Motor neuron (in vitro differentiated cells): ENCODE measurements around the gene EEF1AKMT3. TPM values are rescaled to one million over a fixed set of nuclear protein-coding genes. Genes with fewer than 3 reads are reported as not detected.

Experiments used
- ATAC-seq, 8 experiments: fragments of 200-7000 bp; cut with Tn5 transposase; replicated peaks in 6 of 8; 2 replicates each; pipeline ENCODE4 v1.8.0; 2021; ENCODE audit warnings: mild to moderate bottlenecking in 8 of 8, moderate library complexity in 8 of 8
- H3K27ac ChIP-seq, 2 donors: fragments of 250-450 bp; sonication (Bioruptor Pico); 2 replicates each; pipeline ENCODE4 v1.9.0; 2021; ENCODE audit warnings: antibody characterized with exemption in 2 of 2, mild to moderate bottlenecking in 2 of 2, moderate library complexity in 1 of 2
- H3K4me1 ChIP-seq, 2 donors: fragments of 250-450 bp; sonication (Bioruptor Pico); replicated peaks in 1 of 2; 2 replicates each; pipeline ENCODE4 v1.6.1; 2021; ENCODE audit warnings: antibody characterized with exemption in 2 of 2, mild to moderate bottlenecking in 2 of 2, moderate library complexity in 1 of 2
- H3K4me3 ChIP-seq, 5 donors: fragments of 250-450 bp; sonication (Bioruptor Pico); 2 replicates each; pipeline ENCODE4 v1.9.0; 2021; ENCODE audit warnings: antibody characterized with exemption in 5 of 5, mild to moderate bottlenecking in 5 of 5, moderate library complexity in 4 of 5
- WGBS, 10 experiments: fragments of 450-650 bp; shearing (Covaris generic); methylation state at CpG; one replicate each; pipeline ENCODE4 v1.0.0; 2022; 5-methylcytosine and 5-hydroxymethylcytosine counted together
- in situ Hi-C, 9 experiments: fragments of 400-800 bp; cut with MboI; loops; one replicate each; pipeline ENCODE4 v1.15.0; 2021; ENCODE audit warnings: low sequenced_read_pairs in 9 of 9, low pct_unique_long_range_greater_than_20kb in 2 of 9; ENCODE audit not compliant: unreplicated experiment in 9 of 9
- total RNA-seq, 8 experiments: library from RNA; unstranded; fragments of 300-600 nt; gene quantifications; 2 replicates each; pipeline versions ENCODE4 v1.2.3 to v1.2.4, GENCODE V29; 2022

Gene EEF1AKMT3
- total RNA-seq, 8 experiments from 2014 or later = 1.5 to 15.0 (median 6.6) TPM

DNA sequence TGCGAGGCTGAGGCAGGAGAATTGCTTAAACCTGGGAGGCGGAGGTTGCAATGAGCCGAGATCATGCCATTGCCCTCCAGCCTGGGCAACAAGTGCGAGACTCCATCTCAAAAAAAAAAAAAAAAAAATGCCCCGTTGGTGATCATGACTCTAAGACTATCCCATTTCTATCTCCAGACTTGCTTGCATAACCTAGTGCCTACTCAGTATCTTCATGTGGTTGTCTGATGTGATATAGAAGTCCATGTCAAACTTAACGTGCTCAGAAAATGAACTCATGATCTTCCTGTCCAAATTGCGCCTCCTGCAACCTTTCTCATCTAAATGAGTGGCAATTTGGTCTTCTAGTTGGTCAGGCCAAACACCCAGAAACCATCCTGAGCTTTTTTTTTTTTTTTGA, 5.5 kb downstream of the EEF1AKMT3 start:
- no peak overlapping the region for H3K4me3 ChIP-seq
- 67 to 100% (median 88%) methylated on average over 1 to 4 of the region's 7 CpGs; no CpG with 5 or more reads in 4 of the 10 experiments for WGBS, 10 experiments
- no peak for ATAC-seq

DNA sequence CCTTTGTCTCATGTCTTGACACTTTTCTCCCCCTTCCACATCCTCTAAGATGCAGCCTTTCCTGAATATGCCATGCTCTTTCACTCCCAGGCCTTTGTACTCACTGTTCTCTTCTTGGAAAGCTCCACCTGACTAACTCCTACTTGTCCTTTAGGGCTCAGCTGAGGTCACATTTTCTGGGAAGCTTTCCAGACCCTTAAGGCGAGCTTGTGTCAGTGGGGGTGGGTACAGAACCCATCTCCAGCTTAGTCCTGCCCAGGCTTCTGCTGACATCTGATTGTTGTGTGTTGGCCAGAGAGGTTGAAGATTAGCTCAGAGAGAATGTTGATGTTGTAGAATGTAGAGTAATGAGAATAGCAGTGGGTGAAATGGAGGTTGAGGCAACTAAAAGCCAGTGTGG, 7.3 kb downstream of the EEF1AKMT3 start:
- H3K4me1 ChIP-seq = peaks cover 4 to 9% of the 10 kb centered on the region in 2 donors
- H3K4me3 ChIP-seq = no peak overlapping the region
- 0 to 100% (median 59%) methylated on average over 1 of the region's 1 CpG; no CpG with 5 or more reads in 4 of the 10 experiments for WGBS, 10 experiments
- no peak for ATAC-seq
- H3K27ac ChIP-seq = no peak overlapping the region
- in situ Hi-C loops = no loop called here

More for the DNA sequence above, 5.5 kb downstream of the EEF1AKMT3 start:
- Histone ChIP-seq H3K27ac (no peak overlapping the region), H3K4me1 (peaks cover 6% of the 10 kb centered on the region in 2 donors)
- in situ Hi-C loops = no loop called here

DNA sequence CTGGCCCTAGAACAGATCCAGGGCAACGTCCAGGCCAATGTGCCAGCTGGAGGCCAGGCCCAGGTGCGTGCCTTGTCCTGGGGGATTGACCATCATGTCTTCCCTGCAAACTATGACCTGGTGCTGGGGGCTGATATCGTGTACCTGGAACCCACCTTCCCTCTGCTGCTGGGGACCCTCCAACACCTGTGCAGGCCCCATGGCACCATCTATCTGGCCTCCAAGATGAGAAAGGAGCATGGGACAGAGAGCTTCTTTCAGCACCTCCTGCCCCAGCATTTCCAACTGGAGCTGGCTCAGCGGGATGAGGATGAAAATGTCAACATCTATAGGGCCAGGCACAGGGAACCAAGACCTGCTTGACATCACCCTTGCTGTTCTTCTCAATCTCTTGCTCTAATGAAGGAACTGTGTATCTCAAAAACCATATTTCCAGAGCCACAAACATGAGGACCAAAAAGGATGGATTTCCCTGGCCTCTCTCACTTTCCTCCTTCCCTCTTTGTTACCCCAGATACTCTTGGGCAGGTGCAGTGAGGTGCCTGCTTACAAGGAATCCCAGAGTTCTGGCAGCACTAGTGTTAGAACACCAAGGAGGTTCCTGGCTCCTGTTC, 8.0 kb downstream of the EEF1AKMT3 start:
- in situ Hi-C loops = no loop called here
- ATAC-seq = no peak
- Histone ChIP-seq H3K27ac (no peak overlapping the region), H3K4me1 (peaks cover 4 to 9% of the 10 kb centered on the region in 2 donors), H3K4me3 (no peak overlapping the region)
- WGBS, 10 experiments = 57 to 100% (median 80%) methylated on average over 1 to 3 of the region's 4 CpGs; no CpG with 5 or more reads in 3 of the 10 experiments

DNA sequence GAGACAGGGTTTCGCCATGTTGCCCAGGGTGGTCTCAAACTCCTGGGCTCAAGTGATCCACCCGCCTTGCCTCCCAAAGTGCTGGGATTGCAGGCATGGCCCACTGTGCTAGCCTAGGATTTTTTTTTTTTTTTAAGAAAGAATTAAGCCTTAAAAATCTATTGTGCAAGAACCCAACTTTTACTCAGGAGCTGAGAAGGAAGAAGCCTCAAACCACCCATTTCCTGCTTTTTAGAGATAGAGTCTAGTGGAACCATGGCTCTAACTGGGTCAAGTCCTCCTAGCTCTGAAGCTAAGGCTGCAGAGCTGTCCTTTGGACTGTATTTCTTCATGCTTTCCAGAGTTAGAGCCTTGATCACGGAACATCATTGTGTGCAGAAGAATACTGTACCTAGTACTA, 8.8 kb downstream of the EEF1AKMT3 start:
- ATAC-seq = no peak
- in situ Hi-C loops = no loop called here
- no peak overlapping the region for H3K4me3 ChIP-seq
- H3K27ac ChIP-seq = no peak overlapping the region
- H3K4me1 ChIP-seq = peaks cover 4 to 9% of the 10 kb centered on the region in 2 donors
- 20 to 100% (median 93%) methylated on average over 1 to 3 of the region's 3 CpGs for WGBS, 10 experiments

DNA sequence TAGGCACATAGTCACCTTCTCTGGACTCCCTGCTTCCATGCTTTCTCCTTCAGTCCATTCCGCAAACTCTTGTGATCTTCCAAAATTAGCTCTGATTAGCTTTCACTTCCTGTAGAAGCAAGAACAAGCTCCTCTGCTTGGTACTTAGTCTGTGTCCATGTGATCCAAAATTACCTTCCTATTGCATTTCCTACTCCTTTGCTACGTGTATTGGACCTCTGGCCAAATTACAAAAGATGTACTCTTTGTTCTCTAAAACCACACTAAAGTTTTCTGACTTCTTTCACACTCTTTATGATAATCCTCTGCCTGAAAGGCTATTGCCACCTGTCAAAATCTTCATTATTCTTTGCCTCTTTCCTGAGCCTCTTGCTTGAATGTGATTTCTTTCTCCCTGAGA, 9.4 kb downstream of the EEF1AKMT3 start:
- Histone ChIP-seq H3K4me1 (peaks cover 4 to 9% of the 10 kb centered on the region in 2 donors), H3K4me3 (no peak overlapping the region), H3K27ac (no peak overlapping the region)
- WGBS, 10 experiments = 17 to 83% (median 52%) methylated on average over 1 to 2 of the region's 2 CpGs
- in situ Hi-C loops = no loop called here
- no peak for ATAC-seq

DNA sequence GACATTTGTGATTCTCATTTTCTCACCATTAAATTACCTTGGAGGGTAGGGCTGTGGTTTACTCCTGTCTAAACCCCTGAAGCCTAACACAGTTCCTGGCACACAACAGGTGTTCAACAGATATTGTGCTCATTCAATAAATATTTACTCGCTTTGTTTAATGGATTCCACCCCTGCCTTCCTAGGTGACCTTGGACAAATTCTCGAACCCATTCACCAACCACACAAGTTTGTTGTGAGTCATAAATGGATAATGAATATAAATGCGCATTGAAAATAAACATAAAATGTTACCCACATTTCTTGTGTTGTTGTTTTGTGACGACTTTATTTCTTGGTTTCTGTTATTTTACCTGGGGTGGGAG, 9.8 kb downstream of the EEF1AKMT3 start:
- peak in 3 of 8 experiments; percentile 2 to 6 (median 5) for ATAC-seq
- in situ Hi-C loops = no loop called here
- peak overlapping the region in 3 of 5 donors; percentile 69 to 97 (median 73) for H3K4me3 ChIP-seq
- H3K4me1 ChIP-seq = peaks cover 4 to 9% of the 10 kb centered on the region in 2 donors
- no peak overlapping the region for H3K27ac ChIP-seq
- 0 to 67% (median 31%) methylated on average over 2 to 4 of the region's 4 CpGs; no CpG with 5 or more reads in 1 of the 10 experiments for WGBS, 10 experiments

DNA sequence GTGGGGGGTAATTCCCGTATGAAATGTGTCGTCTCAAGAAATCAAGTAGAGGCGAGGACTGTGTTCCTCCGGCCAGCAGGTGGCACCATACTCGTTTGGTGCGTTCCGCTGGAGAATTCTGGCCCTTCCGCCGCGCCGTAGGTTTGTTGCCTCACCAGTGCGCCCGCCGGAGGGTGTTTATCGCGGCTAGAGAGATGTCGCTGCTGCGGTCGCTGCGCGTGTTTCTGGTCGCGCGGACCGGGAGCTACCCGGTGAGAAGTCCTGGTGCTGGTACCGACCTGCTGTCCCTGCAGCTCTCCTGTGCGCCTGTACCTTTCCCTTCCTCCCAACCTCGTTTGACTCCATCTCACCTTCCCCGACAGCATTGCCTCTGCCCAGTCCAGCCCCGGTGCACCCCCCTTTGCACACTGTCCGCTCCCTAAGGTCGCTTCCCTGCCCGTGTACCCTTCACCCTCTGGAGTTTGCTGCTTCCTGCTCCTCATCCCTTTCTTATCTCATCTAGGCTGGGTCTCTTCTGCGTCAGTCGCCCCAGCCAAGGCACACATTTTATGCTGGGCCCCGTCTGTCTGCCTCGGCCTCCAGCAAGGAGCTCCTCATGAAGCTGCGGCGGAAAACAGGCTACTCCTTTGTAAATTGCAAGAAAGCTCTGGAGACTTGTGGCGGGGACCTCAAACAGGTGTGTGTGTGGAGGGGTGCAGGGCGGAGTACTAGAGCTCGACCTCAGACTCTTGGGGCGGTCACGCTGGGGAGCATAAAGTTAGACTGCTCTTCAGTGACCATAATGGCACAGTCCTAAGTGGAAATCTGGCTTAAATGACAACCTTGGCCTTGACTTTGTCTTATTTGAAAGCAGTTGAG, 10.4 kb downstream of the EEF1AKMT3 start, which contains the start of gene TSFM:
TSFM (plus strand) TSS at position 180 of the 858 bp plus-strand sequence; CDS start at position 195, 15 bp downstream.
- H3K4me1 ChIP-seq = peaks cover 4 to 9% of the 10 kb centered on the region in 2 donors
- WGBS, 10 experiments = 0 to 18% (median 0%) methylated on average over 2 to 33 of the region's 45 CpGs; no CpG with 5 or more reads in 1 of the 10 experiments
- peak within 1 kb of the TSS; percentile 29 to 54 for H3K27ac ChIP-seq
- peak within 1 kb of the TSS; percentile 62 to 97 (median 73) for H3K4me3 ChIP-seq
- ATAC-seq = peak; percentile 86 to 96 (median 90)
- in situ Hi-C loops = no loop called here

DNA sequence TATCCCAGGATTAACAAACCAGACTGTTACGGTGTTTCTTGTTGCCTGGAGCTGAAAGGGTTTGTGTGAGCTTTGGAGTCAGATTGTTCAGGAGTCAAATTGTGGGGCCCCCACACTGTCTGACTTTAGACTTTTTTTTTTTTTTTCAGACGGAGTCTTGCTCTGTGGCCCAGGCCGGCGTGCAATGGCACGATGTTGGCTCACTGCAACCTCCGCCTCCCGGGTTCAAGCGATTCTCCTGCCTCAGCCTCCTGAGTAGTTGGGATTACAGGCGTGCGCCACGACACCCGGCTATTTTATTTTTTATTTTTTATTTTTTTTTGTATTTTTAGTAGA, 11.0 kb downstream of the EEF1AKMT3 start:
- ATAC-seq = no peak
- in situ Hi-C loops = no loop called here
- peak overlapping the region; percentile 62 to 97 (median 73) for H3K4me3 ChIP-seq
- no peak overlapping the region for H3K27ac ChIP-seq
- 40 to 90% (median 82%) methylated on average over 1 to 12 of the region's 12 CpGs; no CpG with 5 or more reads in 4 of the 10 experiments for WGBS, 10 experiments
- peaks cover 4 to 9% of the 10 kb centered on the region in 2 donors for H3K4me1 ChIP-seq

DNA sequence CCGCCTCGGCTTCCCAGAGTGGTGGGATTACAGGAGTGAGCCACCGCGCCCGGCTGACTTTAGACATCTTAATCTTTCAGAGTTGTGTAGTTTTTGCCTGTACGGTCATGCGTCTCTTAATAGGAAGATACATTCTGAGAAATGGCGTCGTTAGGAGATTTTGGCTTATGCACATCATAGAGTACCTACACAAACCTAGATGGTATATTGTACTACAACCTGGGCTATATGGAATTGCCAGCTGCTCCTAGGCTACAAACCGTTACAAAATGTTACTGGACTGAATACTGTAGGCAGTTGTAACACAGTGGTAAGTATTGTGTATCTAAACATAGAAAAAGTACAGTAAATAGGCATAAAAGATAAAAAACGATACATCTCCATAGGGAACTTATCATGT, 11.4 kb downstream of the EEF1AKMT3 start:
- 75 to 100% (median 83%) methylated on average over 1 to 8 of the region's 11 CpGs; no CpG with 5 or more reads in 1 of the 10 experiments for WGBS, 10 experiments
- H3K27ac ChIP-seq = no peak overlapping the region
- H3K4me1 ChIP-seq = peaks cover 4 to 9% of the 10 kb centered on the region in 2 donors
- in situ Hi-C loops = no loop called here
- peak overlapping the region in 4 of 5 donors; percentile 62 to 97 (median 71) for H3K4me3 ChIP-seq
- ATAC-seq = no peak

DNA sequence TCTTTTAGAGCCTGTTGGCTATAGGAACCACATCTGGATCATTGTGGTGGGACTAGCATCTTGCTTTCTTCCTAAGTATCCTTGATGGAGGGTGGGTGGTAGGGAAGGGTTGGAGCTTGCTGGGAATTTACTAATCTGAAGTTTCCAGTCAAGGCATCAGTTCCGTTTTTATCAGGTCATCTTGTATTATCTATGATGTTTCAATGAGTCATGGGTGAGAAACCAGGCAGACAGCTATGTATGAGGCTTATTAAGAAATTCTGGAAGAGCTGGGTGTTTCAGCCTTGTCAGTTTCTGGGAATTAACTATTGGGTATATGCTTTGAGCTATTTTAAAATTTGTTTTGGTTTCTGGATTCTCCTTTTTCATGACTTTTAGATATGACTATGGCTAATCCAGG, 21.5 kb downstream of the EEF1AKMT3 start:
- Histone ChIP-seq H3K27ac (no peak overlapping the region), H3K4me1 (no peaks in the 10 kb centered on the region), H3K4me3 (no peak overlapping the region)
- ATAC-seq = peak in 2 of 8 experiments; percentile 95 to 96
- in situ Hi-C loops = no loop called here
- WGBS, 10 experiments = 0 to 100% (median 47%) methylated on average over 1 of the region's 1 CpG; no CpG with 5 or more reads in 4 of the 10 experiments

DNA sequence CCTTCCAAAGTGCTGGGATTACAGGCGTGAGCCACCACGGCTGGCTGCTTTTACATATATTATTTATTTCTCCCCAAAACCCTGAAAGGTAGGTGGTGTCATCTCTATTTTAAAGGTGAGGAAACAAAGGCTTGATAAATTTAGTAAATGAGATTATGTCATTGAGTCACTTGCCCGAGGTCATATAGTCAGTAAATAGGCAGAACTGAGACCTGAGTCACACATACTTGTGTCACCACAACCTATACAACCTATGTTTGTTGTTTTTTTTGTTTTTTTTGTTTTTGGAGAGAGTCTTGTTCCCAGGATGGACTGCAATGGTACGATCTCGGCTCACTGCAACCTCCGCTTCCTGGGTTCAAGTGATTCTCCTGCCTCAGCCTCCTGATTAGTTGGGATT, 22.9 kb downstream of the EEF1AKMT3 start:
- in situ Hi-C loops = no loop called here
- Histone ChIP-seq H3K4me1 (no peaks in the 10 kb centered on the region), H3K27ac (no peak overlapping the region), H3K4me3 (no peak overlapping the region)
- WGBS, 10 experiments = 90 to 100% (median 97%) methylated on average over 1 to 5 of the region's 6 CpGs; no CpG with 5 or more reads in 4 of the 10 experiments
- no peak for ATAC-seq

DNA sequence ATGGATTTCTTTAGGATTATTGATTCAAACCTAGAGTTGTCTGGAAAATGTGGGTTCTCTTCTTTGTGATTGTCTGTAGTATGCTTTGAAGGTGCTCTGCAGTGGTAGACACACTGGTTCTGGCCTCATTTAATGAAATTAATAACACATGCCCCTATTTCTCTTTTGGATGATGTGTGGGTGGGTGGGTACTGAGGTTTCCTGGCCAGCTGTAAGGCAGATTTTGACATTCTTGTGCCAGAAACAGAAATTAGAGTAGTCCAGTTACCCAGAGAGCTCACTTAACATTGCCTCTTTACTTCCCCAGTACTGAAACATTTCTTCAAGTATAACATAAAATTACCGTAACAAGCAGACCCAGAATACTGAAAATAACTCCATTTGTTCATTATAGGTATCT, 24.6 kb downstream of the EEF1AKMT3 start:
- WGBS, 10 experiments = 83 to 100% (median 100%) methylated on average over 1 of the region's 1 CpG; no CpG with 5 or more reads in 4 of the 10 experiments
- in situ Hi-C loops = no loop called here
- no peak for ATAC-seq
- no peak overlapping the region for H3K4me3 ChIP-seq
- no peak overlapping the region for H3K27ac ChIP-seq
- no peaks in the 10 kb centered on the region for H3K4me1 ChIP-seq

DNA sequence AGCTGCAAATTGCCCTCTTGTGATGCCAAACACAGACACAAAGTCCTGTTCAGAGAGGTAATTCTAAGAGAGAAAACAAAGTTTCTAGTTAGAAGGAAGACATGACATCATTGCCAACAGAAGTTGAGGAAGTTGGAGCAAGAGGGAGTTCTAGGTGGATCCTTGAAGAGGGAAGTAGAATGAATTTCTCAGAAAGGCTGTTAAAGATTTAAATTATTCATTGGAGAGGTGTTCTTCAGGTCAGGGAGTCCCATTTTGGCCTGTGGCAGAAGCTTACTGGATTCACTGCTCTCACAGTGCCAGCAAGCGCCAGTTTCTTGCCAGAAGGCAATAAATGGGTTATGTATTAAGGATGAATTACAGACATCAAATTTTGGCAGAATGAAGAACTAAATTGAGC, 25.5 kb downstream of the EEF1AKMT3 start:
- no peaks in the 10 kb centered on the region for H3K4me1 ChIP-seq
- H3K4me3 ChIP-seq = no peak overlapping the region
- no peak overlapping the region for H3K27ac ChIP-seq
- ATAC-seq = no peak
- 83 to 100% (median 96%) methylated on average over 1 of the region's 1 CpG; no CpG with 5 or more reads in 4 of the 10 experiments for WGBS, 10 experiments
- in situ Hi-C loops = no loop called here
